NT2/D1 (cell line): ENCODE data around the gene CENPB.

ENCODE experiments used
- SUZ12 ChIP-seq: IDR thresholded peaks from 2 replicates; pipeline ENCODE4 v1.6.1; 2011; ENCODE audit not compliant: insufficient read length, insufficient read depth; ENCODE audit errors: extremely low read depth
- YY1 ChIP-seq: IDR thresholded peaks from 2 replicates; pipeline ENCODE4 v1.6.1; 2011; ENCODE audit not compliant: insufficient read length, insufficient read depth
- ZNF274 ChIP-seq: IDR thresholded peaks from 2 replicates; pipeline ENCODE4 v1.6.1; 2011; ENCODE audit warnings: mild to moderate bottlenecking, low read depth, low read length

GRCh38 chr20:3752386-3752759, 34.2 kb downstream of the CENPB start:
- TF ChIP-seq SUZ12 (no peak), YY1 (no peak), ZNF274 (no peak)
